BLaER1 treated with 17β-estradiol and CSF1 and Interleukin-3, amounts not matched to agents 10 nM and 100 nM (cell line): ENCODE measurements around the gene SIPA1L3.
A peak's percentile ranks its signal among the peaks of the same experiment; 100 is the strongest.
"Not testable (repeated sequence)": the region's sequence is repeated elsewhere in the genome, so short reads cannot be mapped to it uniquely, and the experiment has no call there.

Experiments used
- H3K27ac ChIP-seq, 11 experiments: shearing (Covaris generic); formaldehyde crosslinking; 2 replicates each; pipeline ENCODE4 v1.8.1; 2022
- H3K27me3 ChIP-seq, 11 experiments: shearing (Covaris generic); formaldehyde crosslinking; 2 replicates each; pipeline ENCODE4 v1.8.1; 2022
- H3K36me3 ChIP-seq, 11 experiments: shearing (Covaris generic); formaldehyde crosslinking; 2 replicates each; pipeline ENCODE4 v1.8.1; 2022
- H3K4me1 ChIP-seq, 10 experiments: shearing (Covaris generic); formaldehyde crosslinking; 2 replicates each; pipeline ENCODE4 v1.8.1; 2022
- H3K4me2 ChIP-seq, 11 experiments: shearing (Covaris generic); formaldehyde crosslinking; 2 replicates each; pipeline ENCODE4 v1.8.1; 2022
- H3K4me3 ChIP-seq, 10 experiments: shearing (Covaris generic); formaldehyde crosslinking; 2 replicates each; pipeline ENCODE4 v1.8.1; 2022
- H3K9ac ChIP-seq, 11 experiments: shearing (Covaris generic); formaldehyde crosslinking; 2 replicates each; pipeline ENCODE4 v1.8.1; 2022
- H3K9me3 ChIP-seq, 11 experiments: shearing (Covaris generic); formaldehyde crosslinking; replicated peaks in 1 of 11; 2 replicates each; pipeline ENCODE4 v1.8.1; 2022
- H4K20me1 ChIP-seq, 11 experiments: shearing (Covaris generic); formaldehyde crosslinking; 2 replicates each; pipeline ENCODE4 v1.8.1; 2022
- Cebpa-rat ChIP-seq, 11 experiments: shearing (Covaris generic); IDR thresholded peaks; 2 replicates each; pipeline ENCODE4 v1.8.1; 2022

The SIPA1L3 gene

GRCh38 chr19:37903096-37903495 is 3.9 kb upstream of the SIPA1L3 start:
- Histone ChIP-seq H3K9ac (no peak overlapping the region), H3K9me3 (no peaks in the 10 kb centered on the region), H3K4me1 (peaks cover 9 to 32% (median 20%) of the 10 kb centered on the region in 10 experiments), H3K27ac (no peak overlapping the region), H3K4me3 (no peak overlapping the region), H3K36me3 (no peaks in the 10 kb centered on the region), H3K4me2 (no peak overlapping the region), H3K27me3 (no peaks in the 10 kb centered on the region), H4K20me1 (peaks cover 0 to under 1% (median 0%) of the 10 kb centered on the region in 11 experiments; a peak in 2 of 22 replicates)
- TF ChIP-seq Cebpa-rat (IDR thresholded peaks at IDR 0.05): no peak

- Histone ChIP-seq H3K36me3 (no peaks in the 10 kb centered on the region), H3K27me3 (no peaks in the 10 kb centered on the region), H3K27ac (peak within 1 kb of the TSS; percentile 23 to 82 (median 77); a peak in 21 of 22 replicates), H3K9ac (peak within 1 kb of the TSS; percentile 81 to 92 (median 88)), H3K4me3 (peak within 1 kb of the TSS; percentile 89 to 100 (median 94)), H3K4me2 (peak within 1 kb of the TSS; percentile 83 to 99 (median 94)), H4K20me1 (peaks cover 0 to 11% (median 7%) of the 10 kb centered on the region in 11 experiments; a peak in 8 of 22 replicates), H3K9me3 (no peaks in the 10 kb centered on the region), H3K4me1 (peaks cover 30 to 57% (median 47%) of the 10 kb centered on the region in 10 experiments)
- no peak for TF ChIP-seq Cebpa-rat (IDR thresholded peaks at IDR 0.05)
Measured at GRCh38 chr19:37905946-37906868, 801 bp upstream of the SIPA1L3 start, which contains the start of gene WDR87. Gene WDR87, minus strand, starts transcription at chr19:37906594. Its CDS starts 8,355 bp downstream, at chr19:37898239.

- Histone ChIP-seq H3K4me3 (peak overlapping the region; percentile 89 to 100 (median 94)), H3K27me3 (no peaks in the 10 kb centered on the region), H3K36me3 (no peaks in the 10 kb centered on the region), H3K27ac (peak overlapping the region in 10 of 11 experiments; percentile 61 to 82 (median 78); a peak in 17 of 22 replicates), H3K4me2 (peak overlapping the region; percentile 69 to 99 (median 94)), H4K20me1 (peaks cover 0 to 16% (median 7%) of the 10 kb centered on the region in 11 experiments; a peak in 9 of 22 replicates), H3K9ac (peak overlapping the region; percentile 81 to 92 (median 88)), H3K9me3 (no peaks in the 10 kb centered on the region), H3K4me1 (peaks cover 32 to 63% (median 54%) of the 10 kb centered on the region in 10 experiments)
- no peak for TF ChIP-seq Cebpa-rat (IDR thresholded peaks at IDR 0.05)
Measured at GRCh38 chr19:37907735-37908455, 887 bp downstream of the SIPA1L3 start.

- Histone ChIP-seq H3K36me3 (no peaks in the 10 kb centered on the region), H3K9me3 (no peaks in the 10 kb centered on the region), H3K27me3 (no peaks in the 10 kb centered on the region), H4K20me1 (peaks cover 0 to 32% (median 12%) of the 10 kb centered on the region in 11 experiments; a peak in 11 of 22 replicates), H3K9ac (no peak overlapping the region; a peak in 1 of 22 replicates), H3K27ac (no peak overlapping the region), H3K4me3 (no peak overlapping the region), H3K4me2 (peak overlapping the region in 6 of 11 experiments; percentile 12 to 99 (median 94); a peak in 3 of 22 replicates), H3K4me1 (peaks cover 38 to 74% (median 63%) of the 10 kb centered on the region in 10 experiments)
- TF ChIP-seq Cebpa-rat (IDR thresholded peaks at IDR 0.05): no peak
Measured at GRCh38 chr19:37909661-37910199, 2.7 kb downstream of the SIPA1L3 start.

GRCh38 chr19:37914908-37915307 is 7.9 kb downstream of the SIPA1L3 start:
- Histone ChIP-seq H3K4me2 (peak overlapping the region; percentile 66 to 85 (median 83)), H3K4me3 (no peak overlapping the region)

GRCh38 chr19:37920591-37921450 is 13.8 kb downstream of the SIPA1L3 start:
- peak overlapping the region in 10 of 11 experiments; percentile 5 to 65 (median 40); a peak in 16 of 22 replicates for H3K9ac ChIP-seq
- peaks cover 0 to 22% (median 5%) of the 10 kb centered on the region in 11 experiments; a peak in 11 of 22 replicates for H4K20me1 ChIP-seq
- H3K27me3 ChIP-seq: no peaks in the 10 kb centered on the region
- H3K9me3 ChIP-seq: no peaks in the 10 kb centered on the region
- H3K27ac ChIP-seq: peak overlapping the region in 8 of 11 experiments; percentile 25 to 59 (median 38); a peak in 14 of 22 replicates
- TF ChIP-seq Cebpa-rat (IDR thresholded peaks at IDR 0.05): no peak
- peaks cover 19 to 54% (median 45%) of the 10 kb centered on the region in 10 experiments for H3K4me1 ChIP-seq
- peak overlapping the region; percentile 48 to 80 (median 70) for H3K4me2 ChIP-seq
- no peak overlapping the region for H3K4me3 ChIP-seq
- peaks cover 0 to 18% (median 4%) of the 10 kb centered on the region in 11 experiments; a peak in 10 of 22 replicates for H3K36me3 ChIP-seq

More at GRCh38 chr19:37914908-37915307, 7.9 kb downstream of the SIPA1L3 start:
- H3K27me3 ChIP-seq: no peaks in the 10 kb centered on the region
- peak overlapping the region in 5 of 11 experiments; percentile 16 to 55 (median 19); a peak in 6 of 22 replicates for H3K9ac ChIP-seq
- H4K20me1 ChIP-seq: peaks cover 3 to 42% (median 24%) of the 10 kb centered on the region in 11 experiments; a peak in 14 of 22 replicates
- peaks cover 30 to 57% (median 50%) of the 10 kb centered on the region in 10 experiments for H3K4me1 ChIP-seq
- H3K36me3 ChIP-seq: peaks cover 0 to 18% (median 0%) of the 10 kb centered on the region in 11 experiments; a peak in 6 of 22 replicates
- peak in 2 of 11 experiments; percentile 16 to 55; a peak in 1 of 22 replicates for TF ChIP-seq Cebpa-rat (IDR thresholded peaks at IDR 0.05)
- no peaks in the 10 kb centered on the region for H3K9me3 ChIP-seq
- peak overlapping the region in 8 of 11 experiments; percentile 4 to 67 (median 37); a peak in 11 of 22 replicates for H3K27ac ChIP-seq

- peaks cover 39 to 81% (median 64%) of the 10 kb centered on the region in 10 experiments for H3K4me1 ChIP-seq
- H3K27ac ChIP-seq, H3K4me2 ChIP-seq, H3K27me3 ChIP-seq, H3K9ac ChIP-seq, H3K4me3 ChIP-seq, H3K9me3 ChIP-seq: not testable (repeated sequence)
- H3K36me3 ChIP-seq: peaks cover 0 to 17% (median 0%) of the 10 kb centered on the region in 11 experiments; a peak in 7 of 22 replicates
- H4K20me1 ChIP-seq: peaks cover 0 to 19% (median 0%) of the 10 kb centered on the region in 11 experiments; a peak in 5 of 22 replicates
Measured at GRCh38 chr19:37924573-37924972, 17.6 kb downstream of the SIPA1L3 start.
